ENCODE measurements around the gene MYO5A. TPM values are rescaled to one million over a fixed set of nuclear protein-coding genes. Genes with fewer than 3 reads are reported as not detected.

Gene MYO5A
- polyA plus RNA-seq, 3 donors: 6.9 to 33.5 (median 16.6) TPM

DNA sequence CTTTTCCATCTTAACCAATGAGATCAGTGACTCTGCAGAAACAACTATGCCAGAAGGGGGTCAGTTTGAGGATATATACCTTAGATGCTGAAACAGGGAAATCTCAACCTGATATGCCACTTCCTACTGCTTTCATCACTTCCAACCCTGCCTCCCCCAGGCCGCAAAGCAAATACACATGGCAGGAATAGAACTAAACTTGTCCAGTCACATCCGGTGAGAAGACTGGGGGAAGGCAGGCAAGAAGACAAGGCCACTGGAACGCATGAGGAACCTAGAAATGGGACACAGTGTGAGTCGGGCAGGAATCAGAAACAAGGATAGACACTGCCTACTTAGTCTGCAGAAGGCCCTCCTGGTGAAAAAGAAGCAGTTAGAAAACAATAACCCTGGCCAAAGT is 90.6 kb downstream of the MYO5A start:
- Histone ChIP-seq H3K4me2 (replicated peaks; ENCODE audit: extremely low read depth, low read length, poor library complexity, severe bottlenecking) (peak overlapping the region; percentile 49), H3K27ac (ENCODE audit: low read depth in 1 of 2, low read length in 2 of 2) (peak overlapping the region; percentile 62 to 74), H4K20me1 (ENCODE audit: insufficient read depth, low read length) (peaks cover 80% of the 10 kb centered on the region), H2AFZ (ENCODE audit: insufficient read depth, low read depth, low read length, poor library complexity, severe bottlenecking) (no peak overlapping the region), H3K9ac (ENCODE audit: insufficient read depth, low read length, poor library complexity, severe bottlenecking) (no peak overlapping the region), H3K36me3 (replicated peaks in 1 of 2; ENCODE audit: control insufficient read depth in 1 of 2, insufficient read depth in 2 of 2, low read length in 2 of 2) (peaks cover 0 to under 1% of the 10 kb centered on the region in 2 donors), H3K27me3 (ENCODE audit: control insufficient read depth in 2 of 2, insufficient read depth in 2 of 2, low read length in 2 of 2) (no peaks in the 10 kb centered on the region), H3K4me3 (replicated peaks in 1 of 3; ENCODE audit: low read depth in 2 of 3, low read length in 3 of 3) (peak overlapping the region in 1 of 3 experiments; percentile 20), H3K79me2 (ENCODE audit: insufficient read depth, low read length) (peaks cover 91% of the 10 kb centered on the region), H3K4me1 (ENCODE audit: control insufficient read depth in 1 of 2, insufficient read depth in 2 of 2, low read length in 2 of 2) (peaks cover 57% of the 10 kb centered on the region in 2 donors), H3K9me3 (replicated peaks in 1 of 2; ENCODE audit: control insufficient read depth in 1 of 2, insufficient read depth in 1 of 2, low read length in 2 of 2) (no peaks in the 10 kb centered on the region)
- Mint-ChIP-seq H3K4me3 (peak overlapping the region in 1 of 2 donors; percentile 64), H3K27me3 (ENCODE audit: low read depth in 3 of 3) (no peaks in the 10 kb centered on the region), H3K27ac (peak overlapping the region; percentile 25 to 93 (median 87)), H3K36me3 (peaks cover 0 to 9% of the 10 kb centered on the region in 2 donors), H3K9me3 (no peaks in the 10 kb centered on the region), H3K4me1 (peaks cover 69% of the 10 kb centered on the region)
- peak; percentile 61 to 77 (median 64) for DNase-seq
- WGBS (ENCODE audit: insufficient coverage): 16% methylated on average over 3 of the region's 4 CpGs
- no peak for TF ChIP-seq CTCF (IDR thresholded peaks at IDR 0.05)
- intact Hi-C loops (cut with micrococcal nuclease): loop anchor here in 1 of 2 donors (2.0 kb wide), 1 partner anchor 45 kb away; no protein-coding TSS in a partner anchor

DNA sequence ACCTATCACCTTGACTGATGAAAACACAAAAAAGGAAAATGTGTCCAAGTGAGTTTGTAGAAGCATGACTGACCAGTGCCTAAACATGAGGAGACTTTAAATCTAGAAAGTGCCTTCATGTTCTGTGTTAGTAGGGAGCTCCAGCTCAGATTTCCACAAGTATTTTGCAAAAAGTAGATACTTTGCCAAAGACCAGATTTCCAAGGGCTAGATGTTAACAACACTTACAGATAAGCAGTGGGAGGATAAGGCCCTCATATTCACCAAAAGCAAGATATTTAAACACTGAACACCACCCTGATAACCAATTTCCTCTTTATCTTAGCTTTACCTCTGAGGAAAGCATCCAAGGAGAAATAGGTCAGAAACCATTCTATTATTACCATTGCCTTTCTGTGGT is 91.0 kb downstream of the MYO5A start:
- no peak overlapping the region for H3K9ac ChIP-seq (ENCODE audit: insufficient read depth, low read length, poor library complexity, severe bottlenecking)
- H3K79me2 ChIP-seq (ENCODE audit: insufficient read depth, low read length): peaks cover 91% of the 10 kb centered on the region
- DNase-seq: no peak
- H3K4me3 Mint-ChIP-seq: peak overlapping the region in 1 of 2 donors; percentile 64
- intact Hi-C loops (cut with micrococcal nuclease): loop anchor here in 1 of 2 donors (2.0 kb wide), 1 partner anchor 45 kb away; no protein-coding TSS in a partner anchor
- peak overlapping the region; percentile 62 to 74 for H3K27ac ChIP-seq (ENCODE audit: low read depth in 1 of 2, low read length in 2 of 2)
- no peaks in the 10 kb centered on the region for H3K9me3 ChIP-seq (replicated peaks in 1 of 2; ENCODE audit: control insufficient read depth in 1 of 2, insufficient read depth in 1 of 2, low read length in 2 of 2)
- H3K36me3 ChIP-seq (replicated peaks in 1 of 2; ENCODE audit: control insufficient read depth in 1 of 2, insufficient read depth in 2 of 2, low read length in 2 of 2): peaks cover 0 to 4% of the 10 kb centered on the region in 2 donors
- no peak overlapping the region for H2AFZ ChIP-seq (ENCODE audit: insufficient read depth, low read depth, low read length, poor library complexity, severe bottlenecking)
- H3K27ac Mint-ChIP-seq: peak overlapping the region; percentile 25 to 93 (median 87)
- peaks cover 2 to 7% of the 10 kb centered on the region in 2 donors for H3K36me3 Mint-ChIP-seq
- no peaks in the 10 kb centered on the region for H3K9me3 Mint-ChIP-seq
- H3K4me1 Mint-ChIP-seq: peaks cover 65% of the 10 kb centered on the region
- peak overlapping the region in 1 of 3 experiments; percentile 20 for H3K4me3 ChIP-seq (replicated peaks in 1 of 3; ENCODE audit: low read depth in 2 of 3, low read length in 3 of 3)
- peaks cover 54 to 56% of the 10 kb centered on the region in 2 donors for H3K4me1 ChIP-seq (ENCODE audit: control insufficient read depth in 1 of 2, insufficient read depth in 2 of 2, low read length in 2 of 2)
- H4K20me1 ChIP-seq (ENCODE audit: insufficient read depth, low read length): peaks cover 78% of the 10 kb centered on the region
- H3K27me3 ChIP-seq (ENCODE audit: control insufficient read depth in 2 of 2, insufficient read depth in 2 of 2, low read length in 2 of 2): no peaks in the 10 kb centered on the region
- no peaks in the 10 kb centered on the region for H3K27me3 Mint-ChIP-seq (ENCODE audit: low read depth in 3 of 3)
- peak overlapping the region; percentile 49 for H3K4me2 ChIP-seq (replicated peaks; ENCODE audit: extremely low read depth, low read length, poor library complexity, severe bottlenecking)
- no peak for TF ChIP-seq CTCF (IDR thresholded peaks at IDR 0.05)
